Liver (tissue), 3 donors: ENCODE results near the gene VEGFB.

Experiments
- GABPA ChIP-seq, 2 donors: IDR thresholded peaks in 1 of 2; conservative IDR thresholded peaks in 1 of 2; 2 replicates each; pipeline ENCODE4 v1.6.1; 2016; ENCODE audit warnings: antibody characterized with exemption in 2 of 2, mild to moderate bottlenecking in 1 of 2, moderate library complexity in 1 of 2
- HNF4G ChIP-seq: IDR thresholded peaks from 2 replicates; pipeline ENCODE4 v1.6.1; 2016; ENCODE audit warnings: antibody characterized with exemption
- RXRA ChIP-seq, 2 donors: IDR thresholded peaks; 2 replicates each; pipeline ENCODE4 v1.6.1; 2017 to 2018; ENCODE audit warnings: antibody characterized with exemption in 2 of 2, mild to moderate bottlenecking in 1 of 2
- SP1 ChIP-seq: IDR thresholded peaks from 2 replicates; pipeline ENCODE4 v1.6.1; 2018; ENCODE audit warnings: antibody characterized with exemption, mild to moderate bottlenecking
- TAF1 ChIP-seq: conservative IDR thresholded peaks from 2 replicates; pipeline ENCODE4 v1.6.1; 2016; ENCODE audit warnings: antibody characterized with exemption, mild to moderate bottlenecking
- YY1 ChIP-seq: IDR thresholded peaks from 2 replicates; pipeline ENCODE4 v1.6.1; 2016; ENCODE audit warnings: antibody characterized with exemption, mild to moderate bottlenecking
- TF ChIP-seq, protein P1 (sequence below): IDR thresholded peaks from 2 replicates; pipeline ENCODE4 v1.6.1; 2016; ENCODE audit warnings: antibody characterized with exemption, mild to moderate bottlenecking
- TF ChIP-seq, protein P2 (sequence below): fragments of 150-350 bp; IDR thresholded peaks from 2 replicates; pipeline ENCODE4 v1.5.1; 2017; ENCODE audit warnings: improper control_type of control experiment, low read depth, low read length; ENCODE audit not compliant: missing input control
- TF ChIP-seq, protein P3 (sequence below): IDR thresholded peaks from 2 replicates; pipeline ENCODE4 v1.6.1; 2016; ENCODE audit warnings: antibody characterized with exemption
- TF ChIP-seq, protein P4 (sequence below): IDR thresholded peaks from 2 replicates; pipeline ENCODE4 v1.6.1; 2016; ENCODE audit warnings: antibody characterized with exemption
- donor health status: healthy.
- donor health status: healthy.

DNA sequence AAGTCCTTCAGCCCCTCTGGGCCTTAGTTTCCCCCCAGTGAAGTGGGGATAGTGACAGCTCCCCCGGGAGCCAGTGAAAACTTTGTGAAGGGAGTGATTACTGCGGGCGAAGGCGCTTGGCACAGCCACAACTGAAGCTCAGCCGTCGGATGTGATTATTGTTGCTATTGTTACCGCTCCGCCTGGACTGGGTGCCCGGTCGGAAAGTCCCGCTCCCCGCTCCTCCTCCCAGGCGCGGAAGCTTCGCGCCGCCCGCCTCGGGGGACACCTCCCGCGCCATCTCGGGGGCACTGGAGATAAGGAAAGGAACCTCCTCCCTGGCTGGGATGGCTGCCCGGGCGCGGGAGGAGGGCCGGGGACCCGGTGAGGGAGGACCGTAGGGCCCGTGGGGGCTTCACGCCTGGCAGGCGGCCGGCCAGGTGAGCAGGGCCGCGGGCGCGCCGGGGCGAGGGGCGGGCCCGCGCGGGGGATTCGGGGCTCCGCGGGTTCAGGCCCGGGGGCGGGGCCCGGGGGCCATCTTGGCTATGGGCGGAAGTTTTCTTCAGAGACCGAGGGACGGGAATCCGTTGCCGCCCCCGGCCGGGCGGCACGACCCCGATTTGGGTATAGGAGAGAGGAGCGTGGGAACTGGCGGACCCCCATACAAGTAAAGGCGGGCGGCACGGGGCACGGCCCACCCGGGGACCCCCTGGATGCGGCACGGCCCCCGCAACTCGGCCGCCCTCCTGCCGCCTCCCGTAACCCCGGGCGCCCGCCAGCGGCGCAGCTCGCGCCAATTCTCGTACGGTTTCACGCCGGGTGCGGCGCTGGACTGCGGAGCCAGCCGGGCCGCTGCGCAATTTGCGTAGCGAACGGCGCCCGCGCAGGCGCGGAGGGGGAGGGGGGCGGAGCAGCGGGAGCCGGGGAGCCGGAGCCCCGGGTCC lies 50.8 kb downstream of the VEGFB start, which contains the start of gene GPR137:
- no peak for TF ChIP-seq HNF4G
- TF ChIP-seq, protein P1, sequence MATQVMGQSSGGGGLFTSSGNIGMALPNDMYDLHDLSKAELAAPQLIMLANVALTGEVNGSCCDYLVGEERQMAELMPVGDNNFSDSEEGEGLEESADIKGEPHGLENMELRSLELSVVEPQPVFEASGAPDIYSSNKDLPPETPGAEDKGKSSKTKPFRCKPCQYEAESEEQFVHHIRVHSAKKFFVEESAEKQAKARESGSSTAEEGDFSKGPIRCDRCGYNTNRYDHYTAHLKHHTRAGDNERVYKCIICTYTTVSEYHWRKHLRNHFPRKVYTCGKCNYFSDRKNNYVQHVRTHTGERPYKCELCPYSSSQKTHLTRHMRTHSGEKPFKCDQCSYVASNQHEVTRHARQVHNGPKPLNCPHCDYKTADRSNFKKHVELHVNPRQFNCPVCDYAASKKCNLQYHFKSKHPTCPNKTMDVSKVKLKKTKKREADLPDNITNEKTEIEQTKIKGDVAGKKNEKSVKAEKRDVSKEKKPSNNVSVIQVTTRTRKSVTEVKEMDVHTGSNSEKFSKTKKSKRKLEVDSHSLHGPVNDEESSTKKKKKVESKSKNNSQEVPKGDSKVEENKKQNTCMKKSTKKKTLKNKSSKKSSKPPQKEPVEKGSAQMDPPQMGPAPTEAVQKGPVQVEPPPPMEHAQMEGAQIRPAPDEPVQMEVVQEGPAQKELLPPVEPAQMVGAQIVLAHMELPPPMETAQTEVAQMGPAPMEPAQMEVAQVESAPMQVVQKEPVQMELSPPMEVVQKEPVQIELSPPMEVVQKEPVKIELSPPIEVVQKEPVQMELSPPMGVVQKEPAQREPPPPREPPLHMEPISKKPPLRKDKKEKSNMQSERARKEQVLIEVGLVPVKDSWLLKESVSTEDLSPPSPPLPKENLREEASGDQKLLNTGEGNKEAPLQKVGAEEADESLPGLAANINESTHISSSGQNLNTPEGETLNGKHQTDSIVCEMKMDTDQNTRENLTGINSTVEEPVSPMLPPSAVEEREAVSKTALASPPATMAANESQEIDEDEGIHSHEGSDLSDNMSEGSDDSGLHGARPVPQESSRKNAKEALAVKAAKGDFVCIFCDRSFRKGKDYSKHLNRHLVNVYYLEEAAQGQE = no peak
- TF ChIP-seq, protein P2, sequence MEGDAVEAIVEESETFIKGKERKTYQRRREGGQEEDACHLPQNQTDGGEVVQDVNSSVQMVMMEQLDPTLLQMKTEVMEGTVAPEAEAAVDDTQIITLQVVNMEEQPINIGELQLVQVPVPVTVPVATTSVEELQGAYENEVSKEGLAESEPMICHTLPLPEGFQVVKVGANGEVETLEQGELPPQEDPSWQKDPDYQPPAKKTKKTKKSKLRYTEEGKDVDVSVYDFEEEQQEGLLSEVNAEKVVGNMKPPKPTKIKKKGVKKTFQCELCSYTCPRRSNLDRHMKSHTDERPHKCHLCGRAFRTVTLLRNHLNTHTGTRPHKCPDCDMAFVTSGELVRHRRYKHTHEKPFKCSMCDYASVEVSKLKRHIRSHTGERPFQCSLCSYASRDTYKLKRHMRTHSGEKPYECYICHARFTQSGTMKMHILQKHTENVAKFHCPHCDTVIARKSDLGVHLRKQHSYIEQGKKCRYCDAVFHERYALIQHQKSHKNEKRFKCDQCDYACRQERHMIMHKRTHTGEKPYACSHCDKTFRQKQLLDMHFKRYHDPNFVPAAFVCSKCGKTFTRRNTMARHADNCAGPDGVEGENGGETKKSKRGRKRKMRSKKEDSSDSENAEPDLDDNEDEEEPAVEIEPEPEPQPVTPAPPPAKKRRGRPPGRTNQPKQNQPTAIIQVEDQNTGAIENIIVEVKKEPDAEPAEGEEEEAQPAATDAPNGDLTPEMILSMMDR = no peak
- TF ChIP-seq, protein P3, sequence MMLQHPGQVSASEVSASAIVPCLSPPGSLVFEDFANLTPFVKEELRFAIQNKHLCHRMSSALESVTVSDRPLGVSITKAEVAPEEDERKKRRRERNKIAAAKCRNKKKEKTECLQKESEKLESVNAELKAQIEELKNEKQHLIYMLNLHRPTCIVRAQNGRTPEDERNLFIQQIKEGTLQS = no peak
- TF ChIP-seq RXRA (IDR thresholded peaks at IDR 0.05) = no peak
- TF ChIP-seq YY1 = peak; percentile 97
- TF ChIP-seq TAF1 = no peak
- TF ChIP-seq, protein P4, sequence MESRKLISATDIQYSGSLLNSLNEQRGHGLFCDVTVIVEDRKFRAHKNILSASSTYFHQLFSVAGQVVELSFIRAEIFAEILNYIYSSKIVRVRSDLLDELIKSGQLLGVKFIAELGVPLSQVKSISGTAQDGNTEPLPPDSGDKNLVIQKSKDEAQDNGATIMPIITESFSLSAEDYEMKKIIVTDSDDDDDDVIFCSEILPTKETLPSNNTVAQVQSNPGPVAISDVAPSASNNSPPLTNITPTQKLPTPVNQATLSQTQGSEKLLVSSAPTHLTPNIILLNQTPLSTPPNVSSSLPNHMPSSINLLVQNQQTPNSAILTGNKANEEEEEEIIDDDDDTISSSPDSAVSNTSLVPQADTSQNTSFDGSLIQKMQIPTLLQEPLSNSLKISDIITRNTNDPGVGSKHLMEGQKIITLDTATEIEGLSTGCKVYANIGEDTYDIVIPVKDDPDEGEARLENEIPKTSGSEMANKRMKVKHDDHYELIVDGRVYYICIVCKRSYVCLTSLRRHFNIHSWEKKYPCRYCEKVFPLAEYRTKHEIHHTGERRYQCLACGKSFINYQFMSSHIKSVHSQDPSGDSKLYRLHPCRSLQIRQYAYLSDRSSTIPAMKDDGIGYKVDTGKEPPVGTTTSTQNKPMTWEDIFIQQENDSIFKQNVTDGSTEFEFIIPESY = no peak
- TF ChIP-seq SP1 = no peak
- peak in 1 of 2 donors; percentile 41 for TF ChIP-seq GABPA (IDR thresholded peaks at IDR 0.05 in 1 of 2, conservative IDR thresholded peaks at IDR 0.05 in 1 of 2)
